GM18502 (cell line): Measurements from ENCODE around the gene OR4K17.
"Not testable (repeated sequence)": the region's sequence is repeated elsewhere in the genome, so short reads cannot be mapped to it uniquely, and the experiment has no call there.

Experiments
- ATAC-seq: cut with Tn5 transposase; IDR thresholded peaks from one replicate; pipeline ENCODE4 v1.9.1; 2021; ENCODE audit warnings: mild to moderate bottlenecking; ENCODE audit not compliant: unreplicated experiment, poor library complexity

The OR4K17 gene

GRCh38 chr14:20110438-20110837, at the start of gene OR4K17:
OR4K17 (plus strand) TSS chr14:20110739; CDS start chr14:20117500, 6,761 bp downstream.
- ATAC-seq: no peak

GRCh38 chr14:20092050-20092449, 18.5 kb upstream of the OR4K17 start:
- ATAC-seq: no peak

- ATAC-seq: no peak
These were observed 17.1 kb upstream of the OR4K17 start for GRCh38 chr14:20093442-20093841.

- not testable (repeated sequence) for ATAC-seq
These were observed 11.4 kb upstream of the OR4K17 start for GRCh38 chr14:20098926-20099770.

GRCh38 chr14:20112321-20112720, 1.8 kb downstream of the OR4K17 start:
- ATAC-seq: no peak

- no peak for ATAC-seq
These were observed 6.2 kb downstream of the OR4K17 start for GRCh38 chr14:20116748-20117147.

GRCh38 chr14:20118795-20119194, 8.3 kb downstream of the OR4K17 start:
- no peak for ATAC-seq

GRCh38 chr14:20138520-20138919, 28.0 kb downstream of the OR4K17 start, which contains the start of gene OR4N5:
OR4N5 (plus strand) TSS chr14:20138820; CDS start chr14:20143736, 4,916 bp downstream.
- ATAC-seq: no peak

- no peak for ATAC-seq
These were observed 33.4 kb downstream of the OR4K17 start for GRCh38 chr14:20143911-20144310.

GRCh38 chr14:20144820-20145219, 34.3 kb downstream of the OR4K17 start:
- ATAC-seq: no peak

- no peak for ATAC-seq
These were observed 53.9 kb downstream of the OR4K17 start for GRCh38 chr14:20164462-20164861.

- no peak for ATAC-seq
These were observed 56.6 kb downstream of the OR4K17 start for GRCh38 chr14:20167091-20167490.

- ATAC-seq: not testable (repeated sequence)
These were observed 59.3 kb downstream of the OR4K17 start for GRCh38 chr14:20169852-20170251.
